Mucosa of stomach (tissue), 1 donor: ENCODE data around the gene UQCRC1.
A peak's percentile ranks its signal among the peaks of the same experiment; 100 is the strongest.

Experiments used
- H3K27me3 ChIP-seq: one replicate; pipeline ENCODE4 v1.7.0; 2013; ENCODE audit warnings: mild to moderate bottlenecking, low read length; ENCODE audit not compliant: control insufficient read depth, insufficient read depth
- H3K36me3 ChIP-seq: one replicate; pipeline ENCODE4 v1.7.0; 2013; ENCODE audit warnings: low read length; ENCODE audit not compliant: control insufficient read depth, insufficient read depth
- H3K4me1 ChIP-seq: one replicate; pipeline ENCODE4 v1.7.0; 2013; ENCODE audit warnings: mild to moderate bottlenecking, low read length; ENCODE audit not compliant: control insufficient read depth, insufficient read depth
- H3K4me3 ChIP-seq: one replicate; pipeline ENCODE4 v1.7.0; 2013; ENCODE audit warnings: low read length
- H3K9ac ChIP-seq: one replicate; pipeline ENCODE4 v1.7.0; 2013; ENCODE audit warnings: mild to moderate bottlenecking, low read length, moderate library complexity
- H3K9me3 ChIP-seq: one replicate; pipeline ENCODE4 v1.7.0; 2013; ENCODE audit warnings: mild to moderate bottlenecking, low read length, moderate library complexity; ENCODE audit not compliant: control insufficient read depth
- donor health status: Pancreatic carcinoma.

Gene UQCRC1

DNA sequence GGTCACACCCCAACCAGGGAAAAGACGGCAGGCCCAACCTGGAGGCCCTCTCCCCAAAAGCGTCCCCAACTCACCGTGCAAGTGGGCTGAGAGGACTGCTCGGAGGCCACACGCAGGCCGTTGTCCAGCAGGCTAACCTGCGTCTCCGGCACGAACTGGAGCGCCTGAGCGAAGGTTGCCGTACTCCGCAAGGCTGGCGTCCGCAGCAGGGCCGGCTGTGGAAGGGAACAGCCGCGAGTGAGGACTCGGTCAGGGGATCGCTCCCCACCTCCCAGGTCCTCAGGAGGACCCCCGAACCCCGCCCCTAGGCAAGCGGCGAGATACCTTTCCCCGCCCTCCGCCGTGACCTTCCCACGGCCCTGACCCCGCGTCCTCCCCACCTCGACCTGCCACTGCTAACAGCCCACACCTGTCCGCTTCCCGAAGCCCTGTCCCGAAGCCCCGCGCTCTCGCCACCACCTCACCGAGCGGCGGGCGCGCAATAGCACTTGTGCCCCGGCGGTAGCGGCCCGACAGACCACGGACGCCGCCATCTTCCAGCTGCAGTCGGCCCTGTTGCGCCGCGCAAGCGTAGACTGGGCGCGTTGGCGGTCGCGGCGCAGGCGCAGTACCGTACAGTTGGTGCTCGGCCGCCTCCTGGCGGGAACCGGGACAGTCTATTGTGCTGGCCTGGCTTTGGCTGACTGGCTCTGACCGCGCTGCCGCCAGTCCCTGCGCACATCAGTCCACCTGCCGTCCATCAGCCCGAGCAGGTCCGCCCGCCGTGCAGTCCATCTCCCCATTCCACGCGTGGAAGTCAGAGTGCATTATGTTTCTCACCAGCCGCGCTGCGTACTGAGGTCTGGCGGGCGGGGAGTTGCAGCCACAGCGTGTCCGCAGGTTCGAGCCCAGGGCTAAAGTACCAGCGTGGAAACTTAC, at the start of gene UQCRC1:
Gene UQCRC1 (minus strand): TSS at position 559 of the 918 bp plus-strand sequence. CDS start 26 bp downstream, at position 533.
- peaks cover 1% of the 10 kb centered on the region for H3K36me3 ChIP-seq
- H3K4me3 ChIP-seq, result peak within 1 kb of the TSS; percentile 51
- no peaks in the 10 kb centered on the region for H3K4me1 ChIP-seq
- peaks cover 3% of the 10 kb centered on the region for H3K27me3 ChIP-seq
- H3K9ac ChIP-seq, result peak within 1 kb of the TSS; percentile 95
- H3K9me3 ChIP-seq, result no peaks in the 10 kb centered on the region

- Histone ChIP-seq H3K4me1 (peaks cover 15% of the 10 kb centered on the region), H3K9me3 (no peaks in the 10 kb centered on the region), H3K9ac (peak overlapping the region; percentile 47), H3K27me3 (peaks cover 33% of the 10 kb centered on the region), H3K36me3 (no peaks in the 10 kb centered on the region), H3K4me3 (peak overlapping the region; percentile 25)
These were observed 47.4 kb upstream of the UQCRC1 start for GRCh38 chr3:48656841-48657281.

- H3K4me1 ChIP-seq, result peaks cover 9% of the 10 kb centered on the region
- no peaks in the 10 kb centered on the region for H3K36me3 ChIP-seq
- peak overlapping the region; percentile 47 for H3K9ac ChIP-seq
- H3K4me3 ChIP-seq, result peak overlapping the region; percentile 25
- H3K9me3 ChIP-seq, result no peaks in the 10 kb centered on the region
- H3K27me3 ChIP-seq, result peaks cover 32% of the 10 kb centered on the region
These were observed 46.8 kb upstream of the UQCRC1 start for GRCh38 chr3:48656061-48656840.

GRCh38 chr3:48655606-48656005, 46.2 kb upstream of the UQCRC1 start:
- Histone ChIP-seq H3K4me1 (peaks cover 6% of the 10 kb centered on the region), H3K36me3 (no peaks in the 10 kb centered on the region), H3K27me3 (peaks cover 28% of the 10 kb centered on the region), H3K9ac (no peak overlapping the region), H3K9me3 (no peaks in the 10 kb centered on the region), H3K4me3 (no peak overlapping the region)

- no peak overlapping the region for H3K4me3 ChIP-seq
These were observed 45.6 kb upstream of the UQCRC1 start for GRCh38 chr3:48655063-48655462.

DNA sequence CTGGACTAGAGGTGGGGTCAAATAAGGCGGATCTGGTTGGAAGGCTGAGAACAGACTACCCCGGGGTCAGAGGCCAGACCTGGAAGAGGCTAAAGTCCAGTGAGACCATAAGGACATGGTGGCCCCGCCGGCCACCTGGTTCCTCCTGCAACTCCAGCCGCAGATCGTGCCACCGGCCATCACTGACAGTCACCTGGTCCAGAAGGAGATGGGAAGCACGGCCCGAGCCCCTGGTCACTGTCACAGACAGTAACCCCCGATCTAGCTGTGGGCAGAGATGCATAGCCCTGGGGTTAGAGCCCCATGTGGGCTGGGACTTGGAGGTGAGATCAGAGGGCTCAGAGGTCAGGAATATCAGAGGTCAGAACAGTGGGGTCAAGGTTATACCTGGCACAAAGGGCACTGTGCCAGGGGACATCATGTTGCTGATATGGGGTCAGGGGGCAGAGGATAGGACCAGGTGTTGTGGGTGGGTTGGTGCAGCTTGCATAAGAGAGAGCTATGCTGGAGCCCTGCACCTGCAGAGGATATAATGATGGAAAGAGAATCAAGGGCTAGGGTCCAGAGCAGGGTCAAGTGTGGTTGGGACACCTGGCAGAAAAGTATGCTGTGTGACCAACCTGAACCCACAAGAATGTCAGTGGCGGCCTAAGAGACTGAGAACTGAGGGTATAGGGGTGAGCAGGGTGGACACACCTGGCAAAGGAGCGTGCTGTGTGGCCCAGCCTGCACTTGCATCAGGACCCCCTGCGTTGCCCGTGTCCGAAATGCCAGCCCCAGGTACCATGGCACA, 43.7 kb upstream of the UQCRC1 start:
- Histone ChIP-seq H3K9me3 (no peaks in the 10 kb centered on the region), H3K4me3 (no peak overlapping the region), H3K9ac (no peak overlapping the region), H3K27me3 (peaks cover 10% of the 10 kb centered on the region), H3K36me3 (no peaks in the 10 kb centered on the region), H3K4me1 (peaks cover 6% of the 10 kb centered on the region)

More at GRCh38 chr3:48655063-48655462, 45.6 kb upstream of the UQCRC1 start:
- no peaks in the 10 kb centered on the region for H3K36me3 ChIP-seq
- H3K27me3 ChIP-seq, result peaks cover 22% of the 10 kb centered on the region
- no peak overlapping the region for H3K9ac ChIP-seq
- no peaks in the 10 kb centered on the region for H3K9me3 ChIP-seq
- peaks cover 6% of the 10 kb centered on the region for H3K4me1 ChIP-seq

- Histone ChIP-seq H3K36me3 (no peaks in the 10 kb centered on the region), H3K27me3 (peaks cover under 1% of the 10 kb centered on the region), H3K9ac (no peak overlapping the region), H3K4me1 (peaks cover 3% of the 10 kb centered on the region), H3K4me3 (no peak overlapping the region), H3K9me3 (no peaks in the 10 kb centered on the region)
These were observed 42.3 kb upstream of the UQCRC1 start for GRCh38 chr3:48651771-48652170.

DNA sequence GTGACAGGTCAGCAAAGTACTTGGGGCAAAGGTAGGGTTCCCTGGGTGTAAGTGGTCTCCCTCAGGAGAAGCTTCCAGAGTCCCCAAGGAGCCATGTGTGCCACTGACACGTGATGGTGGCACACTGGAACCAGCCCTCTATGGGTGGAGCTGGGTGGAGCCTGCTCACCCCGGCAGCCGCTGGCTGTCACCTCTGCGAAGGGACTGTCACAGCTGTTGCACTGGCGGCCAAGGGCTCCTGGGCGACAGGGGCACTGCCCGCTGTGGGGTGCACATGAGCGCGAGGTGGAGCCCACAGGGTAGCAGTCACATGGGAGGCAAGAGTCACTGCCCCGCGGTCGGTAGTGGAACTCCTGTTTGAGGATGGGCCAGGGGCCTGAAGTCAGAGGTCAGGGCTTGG, 41.3 kb upstream of the UQCRC1 start:
- H3K4me1 ChIP-seq, result no peaks in the 10 kb centered on the region
- no peak overlapping the region for H3K9ac ChIP-seq
- no peaks in the 10 kb centered on the region for H3K36me3 ChIP-seq
- no peak overlapping the region for H3K4me3 ChIP-seq
- no peaks in the 10 kb centered on the region for H3K27me3 ChIP-seq
- no peaks in the 10 kb centered on the region for H3K9me3 ChIP-seq

- H3K27me3 ChIP-seq, result no peaks in the 10 kb centered on the region
- no peak overlapping the region for H3K9ac ChIP-seq
- H3K36me3 ChIP-seq, result no peaks in the 10 kb centered on the region
- no peaks in the 10 kb centered on the region for H3K4me1 ChIP-seq
- no peak overlapping the region for H3K4me3 ChIP-seq
- H3K9me3 ChIP-seq, result no peaks in the 10 kb centered on the region
These were observed 38.9 kb upstream of the UQCRC1 start for GRCh38 chr3:48648188-48648850.

- no peak overlapping the region for H3K9ac ChIP-seq
- H3K27me3 ChIP-seq, result no peaks in the 10 kb centered on the region
- no peaks in the 10 kb centered on the region for H3K36me3 ChIP-seq
- no peak overlapping the region for H3K4me3 ChIP-seq
- no peaks in the 10 kb centered on the region for H3K9me3 ChIP-seq
- no peaks in the 10 kb centered on the region for H3K4me1 ChIP-seq
These were observed 38.3 kb upstream of the UQCRC1 start for GRCh38 chr3:48647714-48648113.
